ENCODE measurements around the gene TFB1M. TPM values are rescaled to one million over a fixed set of nuclear protein-coding genes. Genes with fewer than 3 reads are reported as not detected.

The TFB1M gene
- total RNA-seq, 1 donor from 2014 or later = 20.6 TPM

- DNase-seq = no peak
- no peak overlapping the region for H3K27ac ChIP-seq
- H3K4me3 ChIP-seq = no peak overlapping the region
- no peaks in the 10 kb centered on the region for H3K9me3 ChIP-seq
- ATAC-seq = no peak
- H3K27me3 ChIP-seq (ENCODE audit: low read depth) = no peaks in the 10 kb centered on the region
- H3K36me3 ChIP-seq = no peaks in the 10 kb centered on the region
- TF ChIP-seq CTCF (IDR thresholded peaks at IDR 0.05) = no peak
- intact Hi-C loops (cut with DNase I) = no loop called here
- no peaks in the 10 kb centered on the region for H3K4me1 ChIP-seq
Measured at GRCh38 chr6:155265843-155266535, 48.3 kb downstream of the TFB1M start.

- H3K9me3 ChIP-seq = no peaks in the 10 kb centered on the region
- no peak overlapping the region for H3K4me3 ChIP-seq
- no peak for TF ChIP-seq CTCF (IDR thresholded peaks at IDR 0.05)
- H3K4me1 ChIP-seq = no peaks in the 10 kb centered on the region
- no peak for DNase-seq
- ATAC-seq = no peak
- H3K36me3 ChIP-seq = peaks cover 9% of the 10 kb centered on the region
- intact Hi-C loops (cut with DNase I) = no loop called here
- H3K27ac ChIP-seq = no peak overlapping the region
- H3K27me3 ChIP-seq (ENCODE audit: low read depth) = no peaks in the 10 kb centered on the region
Measured at GRCh38 chr6:155264693-155265320, 49.5 kb downstream of the TFB1M start.

GRCh38 chr6:155263373-155264063 is 50.8 kb downstream of the TFB1M start, which contains the start of gene CLDN20:
CLDN20 (plus strand) TSS chr6:155264013; CDS start chr6:155275720, 11,707 bp downstream.
- TF ChIP-seq CTCF (IDR thresholded peaks at IDR 0.05) = no peak
- Histone ChIP-seq H3K36me3 (peaks cover 22% of the 10 kb centered on the region), H3K4me3 (no peak within 1 kb of the TSS), H3K27ac (no peak within 1 kb of the TSS), H3K27me3 (ENCODE audit: low read depth) (no peaks in the 10 kb centered on the region), H3K9me3 (no peaks in the 10 kb centered on the region), H3K4me1 (no peaks in the 10 kb centered on the region)
- DNase-seq (no peak), ATAC-seq (no peak)
- intact Hi-C loops (cut with DNase I) = no loop called here

GRCh38 chr6:155262655-155263054 is 51.6 kb downstream of the TFB1M start:
- no peak for TF ChIP-seq CTCF (IDR thresholded peaks at IDR 0.05)
- Histone ChIP-seq H3K36me3 (peaks cover 30% of the 10 kb centered on the region), H3K27me3 (ENCODE audit: low read depth) (no peaks in the 10 kb centered on the region), H3K4me3 (no peak overlapping the region), H3K4me1 (no peaks in the 10 kb centered on the region), H3K27ac (no peak overlapping the region), H3K9me3 (no peaks in the 10 kb centered on the region)
- ATAC-seq (no peak), DNase-seq (no peak)
- intact Hi-C loops (cut with DNase I) = no loop called here

- H3K27me3 ChIP-seq (ENCODE audit: low read depth) = no peaks in the 10 kb centered on the region
- H3K9me3 ChIP-seq = no peaks in the 10 kb centered on the region
- no peak for TF ChIP-seq CTCF (IDR thresholded peaks at IDR 0.05)
- H3K4me3 ChIP-seq = no peak overlapping the region
- no peak for DNase-seq
- no peak overlapping the region for H3K27ac ChIP-seq
- intact Hi-C loops (cut with DNase I) = no loop called here
- peaks cover 44% of the 10 kb centered on the region for H3K36me3 ChIP-seq
- no peak for ATAC-seq
- no peaks in the 10 kb centered on the region for H3K4me1 ChIP-seq
Measured at GRCh38 chr6:155261111-155261900, 53.0 kb downstream of the TFB1M start.
